NCI-H1417 (cell line): ENCODE measurements around the gene TP53RK.
A peak's percentile ranks its signal among the peaks of the same experiment; 100 is the strongest.
"Not testable (repeated sequence)": the region's sequence is repeated elsewhere in the genome, so short reads cannot be mapped to it uniquely, and the experiment has no call there.

ENCODE experiments used
- DNase-seq, 3 experiments: peaks; one replicate each; lab custom pipeline; 2025; lab: John Stamatoyannopoulos, UW

The TP53RK gene

GRCh38 chr20:46683011-46683667 is 6.1 kb downstream of the TP53RK start:
- no peak for DNase-seq

- DNase-seq, result no peak
Measured at GRCh38 chr20:46682063-46682821, 7.0 kb downstream of the TP53RK start.

GRCh38 chr20:46681032-46681854 is 8.0 kb downstream of the TP53RK start:
- DNase-seq, result peak; percentile 57 to 80 (median 63)

- no peak for DNase-seq
Measured at GRCh38 chr20:46680684-46681031, 8.6 kb downstream of the TP53RK start.

GRCh38 chr20:46678516-46678915 is 10.7 kb downstream of the TP53RK start:
- DNase-seq, result no peak

GRCh38 chr20:46677608-46678007 is 11.6 kb downstream of the TP53RK start:
- DNase-seq, result no peak

GRCh38 chr20:46676649-46677316 is 12.5 kb downstream of the TP53RK start:
- not testable (repeated sequence) for DNase-seq

GRCh38 chr20:46674253-46675083 is 14.8 kb downstream of the TP53RK start:
- DNase-seq, result no peak

GRCh38 chr20:46673394-46674252 is 15.6 kb downstream of the TP53RK start:
- no peak for DNase-seq

- no peak for DNase-seq
Measured at GRCh38 chr20:46672543-46673148, 16.6 kb downstream of the TP53RK start.

GRCh38 chr20:46671866-46672542 is 17.2 kb downstream of the TP53RK start:
- DNase-seq, result no peak

- DNase-seq, result peak in 1 of 3 experiments; percentile 12
Measured at GRCh38 chr20:46670585-46671584, 18.4 kb downstream of the TP53RK start.

GRCh38 chr20:46670228-46670584 is 19.0 kb downstream of the TP53RK start:
- no peak for DNase-seq

- no peak for DNase-seq
Measured at GRCh38 chr20:46666818-46667515, 22.3 kb downstream of the TP53RK start.

- DNase-seq, result no peak
Measured at GRCh38 chr20:46666306-46666705, 22.9 kb downstream of the TP53RK start.

GRCh38 chr20:46665602-46666001 is 23.6 kb downstream of the TP53RK start:
- no peak for DNase-seq

- DNase-seq, result no peak
Measured at GRCh38 chr20:46663531-46663930, 25.7 kb downstream of the TP53RK start.

- DNase-seq, result no peak
Measured at GRCh38 chr20:46661659-46662058, 27.6 kb downstream of the TP53RK start.
